Central memory CD8-positive, alpha-beta T cell (primary cell): Measurements from ENCODE around the gene JMJD8.

Experiments used
- ATAC-seq: fragments of 150-1000 bp; cut with Tn5 transposase; replicated peaks from 2 replicates; pipeline ENCODE4 v1.10.0; 2022; ENCODE audit warnings: mild to moderate bottlenecking, moderate FRiP score, moderate number of reproducible peaks; ENCODE audit not compliant: poor library complexity, severe bottlenecking; ENCODE audit errors: extremely low read depth
- DNase-seq, 2 donors: peaks; one replicate each; pipeline ENCODE4 v3.0.0; 2021; ENCODE audit warnings: low spot score in 2 of 2
- H3K27ac Mint-ChIP-seq: one replicate; pipeline ENCODE4 v1.8.0; 2022; ENCODE audit warnings: low read depth, mild to moderate bottlenecking, moderate library complexity, mixed read lengths
- H3K27me3 Mint-ChIP-seq: one replicate; pipeline ENCODE4 v1.8.0; 2022; ENCODE audit warnings: mixed read lengths
- H3K36me3 Mint-ChIP-seq: one replicate; pipeline ENCODE4 v1.8.0; 2022; ENCODE audit warnings: mild to moderate bottlenecking, moderate library complexity, mixed read lengths; ENCODE audit not compliant: insufficient read depth
- H3K4me1 Mint-ChIP-seq: one replicate; pipeline ENCODE4 v1.8.0; 2022; ENCODE audit warnings: mixed read lengths
- H3K4me3 Mint-ChIP-seq: one replicate; pipeline ENCODE4 v1.8.0; 2022; ENCODE audit warnings: mild to moderate bottlenecking, moderate library complexity, mixed read lengths
- H3K9me3 Mint-ChIP-seq: one replicate; pipeline ENCODE4 v1.8.0; 2022; ENCODE audit warnings: mixed read lengths

The JMJD8 gene

GRCh38 chr16:711084-711483 is 26.9 kb upstream of the JMJD8 start:
- H3K4me3 Mint-ChIP-seq, result no peak overlapping the region
- H3K36me3 Mint-ChIP-seq, result no peaks in the 10 kb centered on the region
- ATAC-seq (no peak), DNase-seq (no peak)
- H3K27ac Mint-ChIP-seq, result no peak overlapping the region
- no peaks in the 10 kb centered on the region for H3K9me3 Mint-ChIP-seq
- peaks cover 36% of the 10 kb centered on the region for H3K27me3 Mint-ChIP-seq
- H3K4me1 Mint-ChIP-seq, result peaks cover 2% of the 10 kb centered on the region

- ATAC-seq (no peak), DNase-seq (no peak)
- no peaks in the 10 kb centered on the region for H3K9me3 Mint-ChIP-seq
- no peak overlapping the region for H3K4me3 Mint-ChIP-seq
- no peak overlapping the region for H3K27ac Mint-ChIP-seq
- no peaks in the 10 kb centered on the region for H3K36me3 Mint-ChIP-seq
- peaks cover 36% of the 10 kb centered on the region for H3K27me3 Mint-ChIP-seq
- H3K4me1 Mint-ChIP-seq, result no peaks in the 10 kb centered on the region
Measured at GRCh38 chr16:710500-711075, 26.5 kb upstream of the JMJD8 start.

- H3K4me1 Mint-ChIP-seq, result no peaks in the 10 kb centered on the region
- H3K4me3 Mint-ChIP-seq, result no peak overlapping the region
- DNase-seq, result no peak
- no peak overlapping the region for H3K27ac Mint-ChIP-seq
- no peaks in the 10 kb centered on the region for H3K36me3 Mint-ChIP-seq
- H3K9me3 Mint-ChIP-seq, result no peaks in the 10 kb centered on the region
- no peak for ATAC-seq
- H3K27me3 Mint-ChIP-seq, result peaks cover 36% of the 10 kb centered on the region
Measured at GRCh38 chr16:709566-710499, 25.7 kb upstream of the JMJD8 start.

GRCh38 chr16:708959-709358 is 24.8 kb upstream of the JMJD8 start:
- no peak for DNase-seq
- no peak for ATAC-seq
- Mint-ChIP-seq H3K4me1 (no peaks in the 10 kb centered on the region), H3K9me3 (no peaks in the 10 kb centered on the region), H3K27ac (no peak overlapping the region), H3K4me3 (no peak overlapping the region), H3K36me3 (peaks cover 1% of the 10 kb centered on the region), H3K27me3 (peaks cover 36% of the 10 kb centered on the region)

- H3K36me3 Mint-ChIP-seq, result peaks cover 1% of the 10 kb centered on the region
- H3K4me1 Mint-ChIP-seq, result no peaks in the 10 kb centered on the region
- H3K4me3 Mint-ChIP-seq, result peak overlapping the region; percentile 5
- ATAC-seq (no peak), DNase-seq (no peak)
- H3K9me3 Mint-ChIP-seq, result no peaks in the 10 kb centered on the region
- no peak overlapping the region for H3K27ac Mint-ChIP-seq
- peaks cover 39% of the 10 kb centered on the region for H3K27me3 Mint-ChIP-seq
Measured at GRCh38 chr16:708019-708418, 23.9 kb upstream of the JMJD8 start.

GRCh38 chr16:707062-707538 is 23.0 kb upstream of the JMJD8 start:
- peaks cover 4% of the 10 kb centered on the region for H3K36me3 Mint-ChIP-seq
- H3K4me3 Mint-ChIP-seq, result no peak overlapping the region
- no peak overlapping the region for H3K27ac Mint-ChIP-seq
- peaks cover 48% of the 10 kb centered on the region for H3K27me3 Mint-ChIP-seq
- ATAC-seq (no peak), DNase-seq (no peak)
- no peaks in the 10 kb centered on the region for H3K9me3 Mint-ChIP-seq
- no peaks in the 10 kb centered on the region for H3K4me1 Mint-ChIP-seq

- Mint-ChIP-seq H3K27ac (no peak overlapping the region), H3K4me1 (no peaks in the 10 kb centered on the region), H3K36me3 (peaks cover 4% of the 10 kb centered on the region), H3K4me3 (no peak overlapping the region), H3K9me3 (no peaks in the 10 kb centered on the region), H3K27me3 (peaks cover 52% of the 10 kb centered on the region)
- DNase-seq (no peak), ATAC-seq (no peak)
Measured at GRCh38 chr16:706189-707061, 22.3 kb upstream of the JMJD8 start.

GRCh38 chr16:705431-706188 is 21.5 kb upstream of the JMJD8 start, which contains the start of gene FBXL16:
TSS of gene FBXL16 (minus strand) at chr16:705801. CDS start at chr16:697405, 8,396 bp downstream.
- Mint-ChIP-seq H3K4me1 (no peaks in the 10 kb centered on the region), H3K27ac (no peak within 1 kb of the TSS), H3K36me3 (peaks cover 4% of the 10 kb centered on the region), H3K27me3 (peaks cover 52% of the 10 kb centered on the region), H3K9me3 (no peaks in the 10 kb centered on the region), H3K4me3 (no peak within 1 kb of the TSS)
- DNase-seq (no peak), ATAC-seq (no peak)

- Mint-ChIP-seq H3K36me3 (peaks cover 4% of the 10 kb centered on the region), H3K9me3 (no peaks in the 10 kb centered on the region), H3K4me1 (no peaks in the 10 kb centered on the region), H3K27ac (no peak overlapping the region), H3K27me3 (peaks cover 49% of the 10 kb centered on the region), H3K4me3 (no peak overlapping the region)
- ATAC-seq (no peak), DNase-seq (no peak)
Measured at GRCh38 chr16:704552-705380, 20.6 kb upstream of the JMJD8 start.

GRCh38 chr16:704047-704446 is 19.9 kb upstream of the JMJD8 start:
- Mint-ChIP-seq H3K4me1 (no peaks in the 10 kb centered on the region), H3K36me3 (peaks cover 4% of the 10 kb centered on the region), H3K27ac (no peak overlapping the region), H3K4me3 (no peak overlapping the region), H3K27me3 (peaks cover 42% of the 10 kb centered on the region), H3K9me3 (no peaks in the 10 kb centered on the region)
- DNase-seq, result no peak
- no peak for ATAC-seq

GRCh38 chr16:703406-703805 is 19.3 kb upstream of the JMJD8 start:
- Mint-ChIP-seq H3K9me3 (no peaks in the 10 kb centered on the region), H3K36me3 (peaks cover 4% of the 10 kb centered on the region), H3K27ac (no peak overlapping the region), H3K4me3 (no peak overlapping the region), H3K27me3 (peaks cover 36% of the 10 kb centered on the region), H3K4me1 (no peaks in the 10 kb centered on the region)
- ATAC-seq (no peak), DNase-seq (no peak)
